HuH-7 (cell line): Measurements from ENCODE around the gene KSR1.
"Not testable (repeated sequence)": the region's sequence is repeated elsewhere in the genome, so short reads cannot be mapped to it uniquely, and the experiment has no call there.

Experiments
- DNase-seq: peaks from one replicate; pipeline ENCODE4 v3.0.0; 2011; ENCODE audit warnings: low spot score

Gene KSR1

DNA sequence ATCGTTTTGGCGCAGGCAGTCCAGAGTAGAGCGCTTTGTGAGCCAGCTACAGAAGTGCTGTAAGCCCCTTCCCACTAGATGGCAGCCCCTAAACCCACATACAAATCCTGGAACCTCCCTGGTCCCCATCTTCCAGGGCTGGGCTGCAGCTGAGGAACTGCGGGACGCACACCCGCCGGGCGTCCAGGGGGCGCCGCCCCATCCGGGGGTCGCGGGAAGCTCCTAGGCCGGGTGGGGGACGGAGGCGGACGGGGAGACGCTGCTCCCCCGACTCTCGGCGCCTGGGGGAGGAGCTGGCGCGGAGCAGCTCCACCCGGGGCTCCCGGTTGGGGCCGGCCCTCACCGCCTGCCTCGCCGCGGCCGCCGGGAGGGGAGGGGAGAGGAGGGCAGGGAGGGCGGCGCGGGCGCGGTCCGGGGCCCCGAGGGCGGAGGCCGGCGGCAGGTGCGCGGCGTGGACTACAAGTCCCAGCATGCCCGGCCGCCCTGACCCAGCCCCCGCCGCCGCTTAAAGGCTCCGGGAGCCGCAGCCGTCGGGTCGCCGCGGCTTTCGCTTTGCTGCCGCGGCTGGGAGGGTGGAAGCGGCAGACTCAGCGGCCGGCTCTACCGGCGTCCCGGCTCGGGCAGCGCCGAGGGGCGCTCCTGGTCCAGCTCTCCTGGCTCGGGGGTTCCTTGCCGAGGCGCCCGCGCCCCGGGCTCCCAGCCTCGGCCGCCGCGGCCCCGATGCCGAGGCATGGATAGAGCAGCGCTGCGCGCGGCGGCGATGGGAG, at the start of gene KSR1:
Gene KSR1, plus strand, starts transcription at position 535 of the 767 bp plus-strand sequence. Its CDS starts 196 bp downstream, at position 731.
- DNase-seq: peak; percentile 85

DNA sequence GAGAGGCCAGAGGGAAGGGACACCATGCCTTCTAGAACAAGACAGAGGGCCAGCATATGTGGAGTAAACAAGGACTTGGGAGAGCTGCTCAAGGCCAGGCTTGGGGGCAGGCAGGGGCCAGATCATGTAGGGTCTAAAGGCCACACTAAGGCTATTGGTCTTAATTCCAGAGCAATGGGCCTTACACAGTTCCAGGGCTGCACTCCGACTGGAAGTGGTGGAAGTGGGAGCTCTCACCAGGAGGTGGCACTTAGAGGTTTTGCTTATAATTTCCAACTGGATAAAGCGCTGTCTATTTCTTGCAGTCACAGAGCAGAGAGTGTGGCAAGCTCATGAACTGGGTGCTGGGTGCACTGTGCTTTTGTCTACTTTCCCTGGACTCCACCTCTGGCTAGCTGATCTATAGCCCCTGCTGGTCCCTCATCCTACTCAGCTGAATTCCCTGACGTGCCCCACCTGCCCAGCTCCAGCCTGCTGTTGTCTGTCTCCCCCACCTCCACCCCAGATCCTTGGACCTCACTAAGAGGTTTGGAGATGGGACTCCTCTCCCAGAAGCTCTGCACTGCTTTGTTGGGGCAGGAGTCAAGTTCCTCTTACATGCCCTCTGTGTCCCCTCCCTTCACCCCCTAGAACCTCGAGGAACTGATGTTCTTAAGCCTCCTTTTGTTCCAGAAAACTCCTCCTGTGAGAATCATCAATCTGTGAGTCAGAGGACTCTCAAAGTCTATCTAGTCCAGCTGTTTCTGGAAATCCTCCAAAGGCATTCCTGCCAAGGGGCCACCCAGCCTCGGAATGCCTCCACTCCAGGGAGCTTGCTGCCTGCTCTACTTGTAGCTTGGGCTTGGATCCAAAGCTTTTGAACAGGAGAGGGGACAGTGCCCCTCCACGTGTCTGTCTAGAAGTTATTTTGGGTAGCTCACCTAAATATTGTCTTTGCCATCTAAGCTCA, 48.1 kb upstream of the KSR1 start:
- DNase-seq: no peak

DNA sequence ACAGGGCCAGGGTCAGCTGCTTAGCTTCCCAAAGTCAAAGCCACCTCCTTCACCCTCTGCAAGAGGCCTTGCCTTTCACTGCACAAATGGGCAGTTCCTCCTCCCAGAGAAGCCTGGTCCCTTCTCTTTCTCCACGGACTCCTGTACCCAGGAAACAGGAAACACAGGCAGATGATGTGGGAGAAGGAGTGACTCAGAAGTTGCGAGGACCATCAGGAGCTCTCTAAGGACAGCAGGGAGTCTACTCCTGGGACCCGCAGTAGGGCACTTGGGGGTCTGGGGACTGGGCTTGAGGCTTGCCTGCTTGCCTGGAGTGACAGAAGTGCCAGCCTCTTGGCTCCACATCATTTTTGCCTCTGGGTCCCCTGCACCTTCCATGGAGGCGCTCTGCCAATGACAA, 47.4 kb upstream of the KSR1 start:
- no peak for DNase-seq

DNA sequence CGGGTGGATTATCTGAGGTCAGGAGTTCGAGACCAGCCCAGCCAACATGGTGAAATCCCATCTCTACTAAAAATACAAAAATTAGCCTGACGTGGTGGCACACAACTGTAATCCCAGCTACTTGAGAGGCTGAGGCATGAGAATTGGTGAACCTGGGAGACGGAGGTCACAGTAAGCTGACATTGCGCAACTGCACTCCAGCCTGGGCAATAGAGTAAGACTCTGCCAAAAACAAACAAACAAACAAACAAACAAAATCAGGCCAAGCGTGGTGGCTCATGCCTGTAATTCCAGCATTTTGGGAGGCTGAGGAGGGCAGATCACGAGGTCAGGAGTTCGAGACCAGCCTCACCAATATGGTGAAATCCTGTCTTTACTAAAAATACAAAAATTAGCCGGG, 44.1 kb upstream of the KSR1 start:
- DNase-seq: not testable (repeated sequence)

DNA sequence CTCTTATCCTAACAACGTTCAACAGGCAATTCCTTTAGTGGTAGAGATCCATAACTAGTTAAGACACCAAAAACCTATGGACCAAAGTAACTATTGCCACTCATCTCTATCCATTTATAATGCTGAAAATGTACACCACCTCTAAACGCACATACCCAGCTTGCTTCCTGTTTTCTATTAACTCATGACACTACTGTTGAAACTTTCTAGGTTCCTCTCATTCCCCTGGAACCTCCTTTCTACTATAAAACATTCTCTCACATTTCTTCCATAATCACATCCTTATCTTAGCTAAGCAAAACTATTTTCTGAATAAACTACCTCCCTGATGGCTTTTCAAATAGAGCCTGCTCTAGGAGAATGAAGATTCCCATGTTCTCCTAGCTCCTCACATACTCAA, 42.9 kb upstream of the KSR1 start:
- DNase-seq: no peak

DNA sequence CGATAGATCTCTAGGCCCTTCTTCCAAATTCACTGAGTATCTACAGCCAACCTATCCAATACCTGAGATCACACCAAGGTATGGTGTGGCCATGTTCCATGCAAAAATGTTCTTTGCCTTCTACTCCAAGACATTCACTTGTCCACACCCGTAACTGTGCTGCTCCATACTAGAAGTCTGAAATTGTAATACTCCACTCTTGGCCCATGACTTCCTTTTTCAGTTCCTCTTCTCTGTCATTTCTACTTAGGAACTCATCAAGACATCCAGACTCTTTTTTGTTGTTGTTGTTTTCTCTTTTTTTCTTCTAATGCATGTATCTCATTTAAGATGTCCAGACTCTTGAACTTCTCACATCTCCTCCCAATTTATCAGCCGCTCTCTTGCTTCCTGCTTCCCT, 42.5 kb upstream of the KSR1 start:
- no peak for DNase-seq

DNA sequence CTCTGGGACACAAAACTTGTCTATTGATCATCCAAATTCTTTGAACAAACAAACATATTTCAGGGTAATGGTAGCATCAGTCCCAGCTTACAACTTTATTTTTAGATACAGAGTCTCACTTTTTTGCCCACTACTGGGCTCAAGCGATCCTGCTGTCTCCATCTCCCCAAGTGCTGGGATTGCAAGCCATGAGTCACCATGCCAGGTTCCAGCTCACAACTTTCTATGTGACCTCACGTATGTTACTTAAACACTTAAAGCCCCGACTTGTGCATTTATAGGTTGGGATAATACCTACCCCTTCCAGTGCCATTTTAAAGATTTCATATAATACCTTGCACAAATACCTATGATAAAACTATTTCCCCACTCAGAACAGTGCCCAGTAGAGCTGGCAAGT, 42.0 kb upstream of the KSR1 start:
- no peak for DNase-seq

DNA sequence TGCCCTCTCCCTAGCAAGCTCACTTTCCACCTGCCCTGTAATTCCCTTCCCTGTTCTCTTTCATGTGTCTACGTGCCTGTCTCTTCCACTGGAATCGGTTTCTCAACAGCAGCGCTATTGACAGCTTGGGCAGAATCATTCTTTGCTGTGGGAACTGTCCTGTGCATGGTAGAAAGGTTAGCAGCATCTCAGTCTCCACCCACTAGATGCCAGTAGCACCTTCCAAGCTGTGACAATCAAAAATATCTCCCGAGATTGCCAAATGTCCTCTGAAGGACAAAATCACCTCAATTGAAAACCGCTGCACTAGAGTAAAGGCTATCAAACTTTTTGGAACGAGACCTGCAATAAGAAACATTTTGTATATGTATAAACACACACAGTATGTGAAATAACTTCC, 41.6 kb upstream of the KSR1 start:
- no peak for DNase-seq

DNA sequence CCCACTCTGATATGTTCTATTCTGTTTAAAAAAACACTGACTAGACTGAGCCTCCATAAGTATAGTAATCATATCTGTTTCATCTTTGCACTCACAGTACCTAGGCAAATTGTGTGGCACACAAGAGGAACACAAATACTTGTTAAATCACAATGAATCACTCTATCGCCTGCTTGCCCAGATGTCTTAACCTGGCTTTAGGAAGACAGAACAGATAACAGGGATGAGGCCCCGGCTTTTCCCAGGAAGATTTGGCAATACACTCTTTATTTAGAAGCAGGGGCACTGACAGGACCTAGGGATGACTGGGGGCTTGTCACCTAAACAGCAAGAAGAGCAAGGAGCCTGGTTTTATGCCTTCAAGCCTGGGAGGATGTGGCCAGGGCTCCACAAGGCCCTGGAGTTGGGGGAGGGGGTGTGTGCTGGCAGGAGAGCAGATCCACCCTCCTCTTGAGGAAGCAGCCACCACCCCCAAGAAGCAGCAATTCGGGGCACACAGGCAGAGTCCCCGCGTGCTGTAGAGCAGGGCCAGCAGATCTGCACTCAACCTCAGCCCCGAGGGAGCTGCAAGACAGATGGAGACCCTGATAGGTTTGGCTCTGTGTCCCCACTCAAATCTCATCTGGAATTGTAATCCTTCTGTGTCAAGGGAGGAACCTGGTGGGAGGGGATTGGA, 41.0 kb upstream of the KSR1 start:
- DNase-seq: no peak

DNA sequence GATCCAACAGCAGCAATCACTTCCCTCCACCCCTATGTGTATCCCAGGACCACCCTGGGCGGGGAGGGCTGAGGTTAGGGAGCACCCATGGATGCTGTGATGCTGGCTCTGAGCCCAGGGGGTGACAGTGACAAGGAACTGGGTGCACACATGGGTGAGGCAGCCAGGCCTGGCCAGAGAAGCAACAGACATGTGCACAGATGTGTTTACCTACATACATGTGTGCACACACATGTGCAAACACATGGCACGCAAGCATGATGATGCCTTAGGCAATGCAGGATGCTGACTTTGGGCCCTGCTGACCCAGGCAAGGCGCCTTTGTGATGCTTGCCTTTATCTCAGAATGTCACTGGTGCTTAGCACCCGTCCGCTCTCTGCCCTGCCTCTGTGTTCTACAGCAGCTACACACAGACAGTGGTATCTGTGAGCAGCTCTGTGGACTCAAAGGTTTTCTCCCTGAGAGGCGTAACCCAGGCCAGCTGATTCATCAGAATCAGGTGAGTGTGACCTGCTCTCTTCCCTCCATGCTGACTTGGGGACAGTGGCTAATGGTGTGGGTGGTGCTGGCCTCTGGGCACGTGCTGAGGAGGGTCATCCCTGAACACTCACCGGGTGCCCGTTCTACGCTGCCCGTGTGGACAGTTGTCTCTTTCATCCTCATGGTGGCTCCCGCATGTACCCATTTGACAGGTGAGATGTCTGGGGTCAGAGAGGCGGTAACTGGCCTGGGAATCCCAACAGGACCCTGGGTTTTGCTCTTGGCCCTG, 38.5 kb upstream of the KSR1 start:
- DNase-seq: no peak

DNA sequence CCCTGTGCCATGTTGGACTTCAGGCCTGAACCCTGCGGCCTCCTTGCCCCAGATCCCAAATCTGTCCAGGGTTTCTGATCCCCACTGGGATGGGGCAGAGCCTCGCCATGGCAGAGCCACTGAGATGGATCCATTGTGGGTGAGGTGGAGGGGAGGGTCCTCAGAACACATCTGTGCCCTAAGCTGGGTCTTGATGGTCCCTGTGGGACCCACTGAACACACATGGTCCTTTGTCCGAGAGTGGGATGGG, 38.0 kb upstream of the KSR1 start:
- DNase-seq: no peak

DNA sequence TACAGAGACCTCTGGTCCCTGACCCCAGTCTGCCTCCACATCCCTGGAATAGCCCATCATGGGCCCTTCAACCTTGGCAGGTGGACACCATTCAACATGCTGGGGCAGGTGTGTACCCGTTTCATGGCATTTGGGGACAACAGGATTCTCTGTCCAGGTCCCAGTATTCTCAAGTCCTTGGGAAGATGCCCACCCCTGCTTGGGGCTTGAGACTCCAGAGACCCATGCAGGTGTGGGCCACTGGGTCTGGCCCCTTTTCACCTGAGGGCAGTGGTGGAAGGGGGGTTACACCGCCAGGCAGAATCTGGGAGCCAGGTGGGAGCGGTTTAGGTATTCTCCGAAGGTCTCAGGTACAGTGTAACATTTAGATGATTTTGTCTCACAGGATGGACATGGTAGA, 37.1 kb upstream of the KSR1 start:
- no peak for DNase-seq

DNA sequence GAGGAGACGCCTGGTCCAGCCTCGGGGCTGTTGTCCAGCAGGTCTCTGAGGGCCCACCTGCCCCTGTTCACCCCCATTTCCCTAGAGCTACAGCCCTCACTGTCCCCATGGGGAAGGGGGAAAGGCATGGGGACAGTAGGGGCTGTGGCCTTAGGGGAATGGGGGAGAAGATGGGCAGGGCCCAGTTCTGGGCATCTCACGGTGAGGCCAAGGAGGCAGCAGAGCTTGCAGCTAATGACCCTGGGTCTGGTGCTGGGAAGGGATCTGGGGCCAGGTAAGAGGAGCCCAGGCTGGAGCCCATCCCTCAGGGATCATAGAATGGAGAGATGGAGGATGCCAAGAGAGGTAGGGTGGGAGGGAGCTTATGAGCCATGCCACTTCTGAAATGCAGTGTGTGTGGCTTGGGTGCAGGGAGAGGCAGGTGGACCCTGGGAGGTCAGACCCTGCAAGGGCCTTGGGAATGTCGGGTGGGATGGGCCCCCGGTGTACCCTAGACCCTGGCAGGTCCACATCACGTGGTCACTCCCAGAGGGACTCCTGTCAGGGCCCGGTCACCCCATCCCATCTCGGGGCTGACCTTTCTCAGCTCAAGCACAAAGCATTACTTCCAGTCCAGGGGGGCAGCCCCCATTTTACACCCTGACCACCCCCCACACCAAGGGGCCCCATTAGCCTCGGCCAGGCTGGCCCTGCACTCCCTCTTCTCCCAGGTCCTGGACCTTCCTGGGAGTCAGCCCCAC, 35.9 kb upstream of the KSR1 start:
- no peak for DNase-seq

DNA sequence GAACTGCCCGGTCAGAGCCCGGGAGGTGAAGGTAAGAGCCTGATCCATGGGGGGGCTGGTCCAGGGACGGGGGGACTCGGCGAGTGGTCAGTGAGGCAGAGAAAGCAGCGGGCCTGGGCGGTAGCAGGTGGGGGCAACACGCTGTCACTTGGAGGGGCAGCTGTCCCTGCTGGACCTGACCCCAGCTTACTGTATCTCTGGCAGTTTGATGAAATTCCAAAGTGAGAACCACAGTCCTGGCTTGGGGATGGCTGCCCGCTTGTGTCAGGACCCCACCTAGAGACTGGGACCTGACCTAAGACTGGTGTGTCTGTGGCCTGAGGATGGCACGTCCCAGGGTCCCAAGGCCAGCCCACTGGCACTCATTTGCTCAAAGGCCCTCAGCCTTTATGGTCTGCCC, 35.1 kb upstream of the KSR1 start:
- no peak for DNase-seq

DNA sequence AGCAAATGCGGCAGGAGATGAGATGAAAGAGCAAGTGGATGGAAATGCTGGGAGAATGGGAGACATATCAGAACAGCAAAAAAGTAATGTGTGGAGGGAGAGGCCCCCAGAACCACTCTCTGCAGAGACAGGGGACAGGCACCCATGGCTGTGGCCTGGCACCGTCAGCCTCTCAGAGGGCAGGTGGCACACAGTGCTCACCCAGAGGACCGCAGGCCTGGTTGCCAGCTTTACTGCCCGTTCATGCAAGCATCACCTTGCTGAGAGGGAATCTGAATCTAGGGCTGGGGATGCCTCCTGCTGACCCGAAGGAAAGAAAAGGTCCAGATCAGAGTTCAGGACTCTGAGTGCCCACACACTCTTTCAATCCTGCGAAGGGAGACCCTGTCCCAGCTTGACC, 34.6 kb upstream of the KSR1 start:
- DNase-seq: not testable (repeated sequence)

DNA sequence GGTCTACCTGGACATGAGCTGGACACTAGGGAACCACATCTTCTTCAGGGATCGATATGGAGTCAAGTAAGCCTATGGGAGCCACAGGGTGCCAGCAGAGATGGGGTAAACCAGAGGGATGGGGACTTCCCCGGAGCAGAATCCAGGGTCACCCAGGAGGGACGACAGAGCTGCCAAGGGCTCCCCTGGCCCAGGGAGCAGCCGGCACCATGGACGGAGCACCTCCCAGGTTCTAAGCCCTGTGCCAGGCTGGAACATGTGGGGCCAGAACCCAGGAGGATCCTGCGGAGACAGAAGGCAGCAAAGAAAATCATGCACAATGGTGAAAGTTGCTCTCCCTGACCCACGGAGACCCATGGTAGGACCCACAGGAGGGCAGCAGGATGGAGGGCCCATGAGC, 33.6 kb upstream of the KSR1 start:
- no peak for DNase-seq

DNA sequence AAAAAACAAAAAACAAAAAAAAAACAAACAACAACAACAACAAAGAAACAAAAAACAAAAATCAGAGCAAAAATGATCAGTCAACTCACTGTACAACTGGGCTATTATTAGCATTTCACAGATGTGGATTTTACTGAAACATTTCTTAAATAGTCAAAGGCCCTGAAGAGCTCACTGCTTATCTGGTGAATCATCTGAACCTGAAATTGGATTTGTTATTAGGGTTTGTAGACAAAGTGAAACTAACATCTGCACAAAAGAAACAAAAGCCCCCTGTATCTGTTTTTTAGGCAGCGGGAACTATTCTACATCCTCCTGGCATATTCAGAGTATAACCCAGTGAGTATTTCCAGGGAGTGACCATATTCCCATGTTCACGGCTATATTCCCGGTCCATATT, 32.6 kb upstream of the KSR1 start:
- DNase-seq: no peak

DNA sequence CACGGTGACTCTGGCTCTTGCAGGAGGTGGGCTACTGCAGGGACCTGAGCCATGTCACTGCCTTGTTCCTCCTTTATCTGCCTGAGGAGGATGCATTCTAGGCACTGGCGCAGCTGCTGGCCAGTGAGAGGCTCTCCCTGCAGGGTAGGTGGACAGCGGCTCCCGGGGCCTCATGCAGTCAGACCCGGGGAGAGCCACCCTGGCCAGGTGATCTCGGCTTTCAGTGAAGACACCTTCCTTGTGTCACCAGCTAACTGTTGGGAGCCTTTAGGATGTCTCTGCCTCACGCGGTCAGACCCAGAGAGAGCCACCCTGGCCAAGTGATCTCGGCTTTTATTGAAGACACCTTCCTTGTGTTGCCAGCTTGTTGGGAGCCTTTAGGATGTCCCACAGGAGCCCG, 31.7 kb upstream of the KSR1 start:
- DNase-seq: no peak

DNA sequence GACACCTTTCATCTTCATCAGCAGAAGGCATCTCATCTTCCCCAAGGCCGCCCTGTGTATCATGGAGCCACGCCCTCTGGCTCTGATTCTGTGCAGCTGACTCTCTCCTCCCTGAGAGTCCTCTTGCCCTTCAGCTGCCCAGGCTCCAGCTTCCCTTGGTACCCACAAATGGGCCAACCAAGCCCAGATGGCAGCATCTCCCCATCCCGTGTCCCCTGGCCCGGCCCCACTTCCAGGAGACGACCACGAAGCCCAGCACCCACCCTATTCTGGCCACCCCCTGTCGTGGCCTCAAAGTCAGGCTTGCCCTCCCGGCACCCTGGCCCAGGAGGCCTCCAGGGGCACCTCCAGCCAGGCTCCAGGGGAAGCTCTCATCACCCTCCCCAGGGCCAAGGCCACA, 31.3 kb upstream of the KSR1 start:
- no peak for DNase-seq

DNA sequence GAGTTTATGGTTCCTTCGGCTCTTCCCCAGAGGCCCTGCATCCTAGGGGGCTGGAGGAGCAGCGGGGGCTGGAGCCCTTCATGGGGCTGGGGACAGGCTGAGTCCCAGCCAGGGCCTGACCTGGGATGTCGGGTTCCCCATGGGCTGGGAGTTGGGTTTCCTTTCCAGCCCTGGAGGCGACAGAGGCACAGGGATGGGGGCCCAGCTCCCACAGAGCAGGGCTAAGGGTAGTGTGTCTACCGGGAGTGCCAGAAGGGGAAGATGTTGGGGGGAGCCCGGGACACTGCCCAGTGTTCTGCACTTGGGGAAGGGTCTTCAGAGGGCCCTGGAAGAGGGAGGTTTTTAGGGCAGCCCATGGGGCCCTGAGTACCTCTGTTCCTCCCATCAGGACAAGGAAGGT, 30.7 kb upstream of the KSR1 start:
- DNase-seq: not testable (repeated sequence)

DNA sequence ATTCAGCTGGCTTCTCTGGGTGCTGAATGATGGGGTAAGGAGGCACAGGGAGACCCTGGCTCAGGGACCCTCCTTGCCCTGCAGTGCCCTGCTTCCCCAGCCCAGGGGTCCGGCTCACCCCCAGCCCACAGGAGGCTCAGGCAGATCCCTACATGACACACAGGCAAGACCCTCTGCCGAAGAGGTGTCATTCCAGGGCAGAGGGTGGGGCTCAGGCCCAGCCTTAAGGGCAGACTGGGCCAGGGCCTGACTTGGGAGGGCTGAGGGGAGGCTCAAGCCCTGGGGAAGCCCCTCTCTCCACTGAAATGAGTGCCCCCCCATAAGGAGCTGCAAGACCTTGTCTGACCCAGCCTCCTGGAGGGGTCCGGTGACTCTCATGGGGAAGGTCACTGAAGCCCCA, 30.3 kb upstream of the KSR1 start:
- DNase-seq: no peak

DNA sequence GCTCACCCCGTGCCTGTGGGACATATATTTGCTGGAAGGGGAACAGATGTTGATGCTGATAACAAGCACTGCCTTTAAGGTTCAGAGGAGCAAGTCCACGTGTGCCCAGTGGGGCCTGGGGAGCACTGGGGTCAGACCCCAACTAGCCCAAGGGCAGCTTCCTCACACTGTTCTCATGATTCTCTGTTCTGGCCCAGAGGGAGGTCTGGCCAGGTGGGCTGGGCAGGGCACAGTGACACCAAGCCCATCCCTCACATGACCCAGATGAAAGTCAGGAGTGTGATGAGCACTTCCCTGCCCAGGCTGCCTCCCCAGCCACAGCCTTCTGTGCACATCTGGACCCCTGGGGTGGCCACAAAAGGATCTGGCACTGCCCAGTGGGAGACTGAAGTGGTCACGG, 29.8 kb upstream of the KSR1 start:
- not testable (repeated sequence) for DNase-seq
